ENCODE results near the gene IMP3.

IMP3 gene

GRCh38 chr15:75620841-75621391 lies 19.1 kb downstream of the IMP3 start:
- DNase-seq, result peak in 2 of 14 donors; percentile 8 to 40

- no peak for DNase-seq
These were observed 19.8 kb downstream of the IMP3 start for GRCh38 chr15:75620058-75620820.

- DNase-seq, result no peak
These were observed 23.3 kb downstream of the IMP3 start for GRCh38 chr15:75616766-75617165.

- DNase-seq, result no peak
These were observed 33.0 kb downstream of the IMP3 start for GRCh38 chr15:75606711-75607699.

- no peak for DNase-seq
These were observed 34.0 kb downstream of the IMP3 start for GRCh38 chr15:75606026-75606425.

- DNase-seq, result peak in 1 of 14 donors; percentile 28
These were observed 40.6 kb downstream of the IMP3 start for GRCh38 chr15:75599401-75599800.

GRCh38 chr15:75598361-75598760 lies 41.7 kb downstream of the IMP3 start:
- no peak for DNase-seq

- DNase-seq, result no peak
These were observed 42.2 kb downstream of the IMP3 start for GRCh38 chr15:75597667-75598341.

- no peak for DNase-seq
These were observed 43.2 kb downstream of the IMP3 start for GRCh38 chr15:75596703-75597345.

GRCh38 chr15:75594276-75594675 lies 45.7 kb downstream of the IMP3 start:
- DNase-seq, result no peak

- no peak for DNase-seq
These were observed 48.2 kb downstream of the IMP3 start for GRCh38 chr15:75591655-75592364.

- DNase-seq, result no peak
These were observed 49.8 kb downstream of the IMP3 start for GRCh38 chr15:75590239-75590638.
